Esophagus squamous epithelium (tissue), 5 donors: Measurements from ENCODE around the gene AEN. TPM values are rescaled to one million over a fixed set of nuclear protein-coding genes. Genes with fewer than 3 reads are reported as not detected.

Experiments used
- DNase-seq: peaks from one replicate; lab custom pipeline; 2025; lab: John Stamatoyannopoulos, UW
- H3K27ac ChIP-seq, 4 donors: fragments of 200-600 bp; sonication (generic); one replicate each; pipeline ENCODE4 v1.5.1; 2016 to 2019; ENCODE audit warnings: mild to moderate bottlenecking in 1 of 4
- H3K27me3 ChIP-seq, 4 donors: fragments of 200-600 bp; sonication (generic); 1 replicate in 3 of 4; 2 replicates in 1 of 4; pipeline versions ENCODE4 v1.5.1 to v1.6.0; 2017 to 2021; ENCODE audit warnings: antibody characterized with exemption in 1 of 4
- H3K36me3 ChIP-seq, 3 donors: fragments of 200-600 bp; sonication (generic); one replicate each; pipeline ENCODE4 v1.5.1; 2016 to 2019
- H3K4me1 ChIP-seq, 3 donors: fragments of 200-600 bp; sonication (generic); one replicate each; pipeline ENCODE4 v1.5.1; 2017 to 2019
- H3K4me3 ChIP-seq, 4 donors: fragments of 200-600 bp; sonication (generic); 1 replicate in 3 of 4; 2 replicates in 1 of 4; pipeline ENCODE4 v1.5.1; 2016 to 2019; ENCODE audit warnings: mild to moderate bottlenecking in 2 of 4, moderate library complexity in 1 of 4
- H3K9me3 ChIP-seq, 3 donors: fragments of 200-600 bp; sonication (generic); one replicate each; pipeline ENCODE4 v1.5.1; 2016 to 2019
- POLR2A ChIP-seq, 4 donors: fragments of 450-650 bp; IDR thresholded peaks; one replicate each; pipeline ENCODE4 v1.6.1; 2017; ENCODE audit warnings: antibody characterized with exemption in 4 of 4, mild to moderate bottlenecking in 4 of 4, moderate library complexity in 3 of 4
- WGBS, 2 donors: methylation state at CpG; one replicate each; pipeline ENCODE4 v1.1.5; 2018; 5-methylcytosine and 5-hydroxymethylcytosine counted together
- intact Hi-C: fragments of 100-400 bp; cut with DNase I; formaldehyde crosslinking; loops from one replicate; pipeline ENCODE4 v1.15.0; 2022
- total RNA-seq, 4 donors: library from RNA; depleted of rRNA; stranded (reverse); fragments of >200 nt; gene quantifications; one replicate each; pipeline ENCODE4 v1.1.0, GENCODE V29; 2016
- TF ChIP-seq, protein P1 (sequence below), 6 experiments: fragments of 450-650 bp in 4 of 6; fragments of 200-600 bp in 2 of 6; sonication (generic) in 2 of 6; IDR thresholded peaks; one replicate each; pipeline ENCODE4 v1.5.1; 2016 to 2019; ENCODE audit warnings: antibody characterized with exemption in 6 of 6, mild to moderate bottlenecking in 4 of 6, moderate library complexity in 4 of 6
- donor health status: DM: yes; HTN: yes; CAD: no.

The AEN gene
- total RNA-seq, 4 donors from 2014 or later, result 13.4 to 31.4 (median 18.1) TPM

DNA sequence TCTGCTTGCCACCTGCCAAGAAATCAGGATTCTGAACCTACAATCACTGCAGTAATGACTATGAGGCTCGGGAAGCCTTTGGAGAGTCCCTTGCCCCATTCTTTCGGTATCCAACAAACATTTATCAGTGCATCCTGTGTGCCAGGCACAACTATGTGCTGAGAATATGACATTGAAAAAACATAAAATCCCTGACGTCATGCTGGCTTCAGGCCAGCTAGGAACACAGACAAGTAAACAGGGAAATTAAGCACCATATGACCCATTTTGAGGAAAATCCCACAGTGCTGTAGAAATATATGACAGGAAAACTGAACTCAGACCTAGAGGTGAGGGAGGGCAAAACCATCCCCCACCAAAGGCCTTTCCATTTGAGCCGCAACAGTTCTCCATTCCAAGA lies 40.6 kb upstream of the AEN start:
- no peak overlapping the region for H3K4me3 ChIP-seq
- no peaks in the 10 kb centered on the region for H3K4me1 ChIP-seq
- no peaks in the 10 kb centered on the region for H3K36me3 ChIP-seq
- peaks cover 0 to 5% (median 0%) of the 10 kb centered on the region in 3 donors for H3K9me3 ChIP-seq
- no peak for TF ChIP-seq POLR2A (IDR thresholded peaks at IDR 0.05)
- TF ChIP-seq, protein P1, sequence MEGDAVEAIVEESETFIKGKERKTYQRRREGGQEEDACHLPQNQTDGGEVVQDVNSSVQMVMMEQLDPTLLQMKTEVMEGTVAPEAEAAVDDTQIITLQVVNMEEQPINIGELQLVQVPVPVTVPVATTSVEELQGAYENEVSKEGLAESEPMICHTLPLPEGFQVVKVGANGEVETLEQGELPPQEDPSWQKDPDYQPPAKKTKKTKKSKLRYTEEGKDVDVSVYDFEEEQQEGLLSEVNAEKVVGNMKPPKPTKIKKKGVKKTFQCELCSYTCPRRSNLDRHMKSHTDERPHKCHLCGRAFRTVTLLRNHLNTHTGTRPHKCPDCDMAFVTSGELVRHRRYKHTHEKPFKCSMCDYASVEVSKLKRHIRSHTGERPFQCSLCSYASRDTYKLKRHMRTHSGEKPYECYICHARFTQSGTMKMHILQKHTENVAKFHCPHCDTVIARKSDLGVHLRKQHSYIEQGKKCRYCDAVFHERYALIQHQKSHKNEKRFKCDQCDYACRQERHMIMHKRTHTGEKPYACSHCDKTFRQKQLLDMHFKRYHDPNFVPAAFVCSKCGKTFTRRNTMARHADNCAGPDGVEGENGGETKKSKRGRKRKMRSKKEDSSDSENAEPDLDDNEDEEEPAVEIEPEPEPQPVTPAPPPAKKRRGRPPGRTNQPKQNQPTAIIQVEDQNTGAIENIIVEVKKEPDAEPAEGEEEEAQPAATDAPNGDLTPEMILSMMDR (IDR thresholded peaks at IDR 0.05), result no peak
- no peak overlapping the region for H3K27ac ChIP-seq
- intact Hi-C loops, result no loop called here
- WGBS, 2 donors, result 47 to 67% methylated on average over 4 of the region's 4 CpGs
- no peaks in the 10 kb centered on the region for H3K27me3 ChIP-seq
- no peak for DNase-seq

- H3K36me3 ChIP-seq, result no peaks in the 10 kb centered on the region
- H3K27ac ChIP-seq, result no peak overlapping the region
- H3K4me1 ChIP-seq, result no peaks in the 10 kb centered on the region
- DNase-seq, result no peak
- H3K4me3 ChIP-seq, result no peak overlapping the region
- H3K27me3 ChIP-seq, result no peaks in the 10 kb centered on the region
- 15 to 60% methylated on average over 4 of the region's 4 CpGs for WGBS, 2 donors
- peaks cover 0 to 5% (median 0%) of the 10 kb centered on the region in 3 donors for H3K9me3 ChIP-seq
- intact Hi-C loops, result no loop called here
- TF ChIP-seq, protein P1 (IDR thresholded peaks at IDR 0.05), result no peak
- TF ChIP-seq POLR2A (IDR thresholded peaks at IDR 0.05), result no peak
These were observed 34.6 kb upstream of the AEN start for GRCh38 chr15:88586401-88587162.

- DNase-seq, result no peak
- no peak for TF ChIP-seq POLR2A (IDR thresholded peaks at IDR 0.05)
- TF ChIP-seq, protein P1 (IDR thresholded peaks at IDR 0.05), result no peak
- intact Hi-C loops, result no loop called here
- Histone ChIP-seq H3K27ac (no peak overlapping the region), H3K9me3 (no peaks in the 10 kb centered on the region), H3K4me1 (no peaks in the 10 kb centered on the region), H3K27me3 (no peaks in the 10 kb centered on the region), H3K4me3 (no peak overlapping the region), H3K36me3 (no peaks in the 10 kb centered on the region)
- 72 to 74% methylated on average over 6 of the region's 6 CpGs for WGBS, 2 donors
These were observed 30.4 kb upstream of the AEN start for GRCh38 chr15:88590759-88591158.

DNA sequence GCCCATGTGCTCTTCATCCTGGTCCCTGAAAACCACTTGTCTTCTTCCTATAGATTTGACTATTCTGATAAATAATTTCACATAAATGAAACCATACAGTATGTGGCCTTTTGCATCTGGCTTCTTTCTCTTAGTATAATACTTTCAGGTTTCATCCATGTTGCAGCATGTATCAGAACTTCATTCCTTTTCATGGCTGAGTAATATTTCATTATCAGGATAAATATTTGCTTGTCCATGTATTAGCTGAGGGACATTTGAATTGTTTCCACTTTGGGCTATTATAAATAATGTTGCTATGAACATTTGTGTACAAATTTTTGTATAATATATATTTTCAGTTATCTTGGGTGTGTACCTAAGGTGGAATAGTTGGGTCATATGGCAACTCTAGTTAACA lies 29.8 kb upstream of the AEN start:
- H3K27me3 ChIP-seq, result no peaks in the 10 kb centered on the region
- H3K9me3 ChIP-seq, result no peaks in the 10 kb centered on the region
- no peak overlapping the region for H3K4me3 ChIP-seq
- H3K36me3 ChIP-seq, result no peaks in the 10 kb centered on the region
- H3K27ac ChIP-seq, result no peak overlapping the region
- intact Hi-C loops, result no loop called here
- TF ChIP-seq, protein P1 (IDR thresholded peaks at IDR 0.05), result no peak
- TF ChIP-seq POLR2A (IDR thresholded peaks at IDR 0.05), result no peak
- H3K4me1 ChIP-seq, result no peaks in the 10 kb centered on the region
- no peak for DNase-seq

DNA sequence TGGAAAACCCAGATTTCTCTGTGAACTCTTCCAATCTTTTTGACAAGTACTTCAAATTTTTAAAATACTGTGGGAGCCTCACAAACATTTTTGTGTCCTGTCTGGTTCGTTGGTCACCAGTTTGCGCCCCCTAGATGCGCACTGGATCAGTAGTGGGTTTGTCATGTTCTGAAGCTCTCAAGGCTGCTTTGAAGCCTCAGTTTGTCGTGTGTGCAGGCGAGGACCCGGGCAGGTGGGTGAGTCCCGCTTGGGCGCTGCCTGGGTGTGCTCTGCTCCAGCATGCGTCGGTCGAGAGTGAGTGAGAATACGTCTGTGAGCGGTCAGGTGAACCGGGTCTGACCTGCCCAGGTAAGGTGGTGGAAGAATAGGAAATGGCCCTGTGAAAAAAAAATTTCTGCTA lies 17.3 kb upstream of the AEN start:
- DNase-seq, result no peak
- Histone ChIP-seq H3K4me1 (peaks cover 0 to 19% (median 12%) of the 10 kb centered on the region in 3 donors), H3K27me3 (peaks cover 0 to 72% (median 26%) of the 10 kb centered on the region in 4 donors), H3K4me3 (no peak overlapping the region), H3K27ac (no peak overlapping the region), H3K9me3 (no peaks in the 10 kb centered on the region), H3K36me3 (no peaks in the 10 kb centered on the region)
- WGBS, 2 donors, result 12 to 25% methylated on average over 3 to 9 of the region's 14 CpGs
- TF ChIP-seq, protein P1 (IDR thresholded peaks at IDR 0.05), result no peak
- TF ChIP-seq POLR2A (IDR thresholded peaks at IDR 0.05), result no peak
- intact Hi-C loops, result no loop called here
